ENCODE results near the gene FAM76B. TPM values are rescaled to one million over a fixed set of nuclear protein-coding genes. Genes with fewer than 3 reads are reported as not detected.

The FAM76B gene
- 65.3 and 224 TPM in 2 replicates for total RNA-seq (2011; cell fraction: chromatin; rRNA removed; ENCODE audit: low replicate concordance)
- total RNA-seq (2011; cell fraction: nucleolus; rRNA removed): 35.2 and 52.4 TPM in 2 replicates
- 64.7 and 73.8 TPM in 2 replicates for total RNA-seq (2011; cell fraction: nucleoplasm; rRNA removed)
- 24.6 and 25.6 TPM in 2 replicates for total RNA-seq (2014; rRNA removed)
- 46.8 and 56.4 TPM in 2 replicates for total RNA-seq (2014; rRNA removed; fragmentation: Illumina TruSeq; extraction: Trizol)
- total RNA-seq (2015; rRNA removed; fragmentation: Illumina TruSeq; extraction: Trizol): 42.4 and 48.9 TPM in 2 replicates
- 28.4 and 33.9 TPM in 2 replicates for total RNA-seq (2021)
- 60.0 and 62.6 TPM in 2 replicates for polyA plus RNA-seq (2011; rRNA removed)
- 6.0 and 14.0 TPM in 2 replicates for polyA plus RNA-seq (2011; cell fraction: cytosol; rRNA removed)
- 92.7 and 160 TPM in 2 replicates for polyA plus RNA-seq (2011; cell fraction: nucleus; rRNA removed)
- polyA plus RNA-seq (2012): 19.1 and 27.1 TPM in 2 replicates
- polyA plus RNA-seq (2014; fragmentation: Illumina TruSeq; extraction: Trizol): 35.0 and 36.2 TPM in 2 replicates
- 10 to 100 TPM; 22.5 to 23.7 TPM for polyA plus RNA-seq (2014; fragmentation: Nextera tagmentation; extraction: Ambion mirVana)
- polyA plus RNA-seq (2014; rRNA removed): 32.9 and 51.1 TPM in 2 replicates
- 73.2 and 83.6 TPM in 2 replicates for polyA minus RNA-seq (2011; rRNA and poly(A)+ RNA removed)
- 13.8 and 16.7 TPM in 2 replicates for polyA minus RNA-seq (2011; cell fraction: cytosol; rRNA and poly(A)+ RNA removed)
- polyA minus RNA-seq (2011; cell fraction: nucleus; rRNA and poly(A)+ RNA removed): 59.1 and 144 TPM in 2 replicates
- Bru-seq, nascent RNA: percentile 93 among the genes with signal in this experiment
- BruChase-seq, experiment 1, labeled RNA remaining after a 2-hour chase: percentile 95 among the genes with signal in this experiment
- percentile 96 among the genes with signal in this experiment for BruChase-seq, experiment 2, labeled RNA remaining after a 6-hour chase
- long read RNA-seq, experiment 1, transcript FAM76B-201 (10 exons, 3,952 nt): major isoform, 13 of 49 reads
- long read RNA-seq, experiment 1, partial matches to known transcripts: 6 of 49 reads
- long read RNA-seq, experiment 1, other reads (novel, unspliced or antisense): 25 of 49 reads
- long read RNA-seq, experiment 2, partial matches to known transcripts: 2 of 5 reads
- long read RNA-seq, experiment 2, other reads (novel, unspliced or antisense): 3 of 5 reads
- long read RNA-seq, experiment 3, partial matches to known transcripts: 1 of 5 reads
- long read RNA-seq, experiment 3, other reads (novel, unspliced or antisense): 4 of 5 reads

DNA sequence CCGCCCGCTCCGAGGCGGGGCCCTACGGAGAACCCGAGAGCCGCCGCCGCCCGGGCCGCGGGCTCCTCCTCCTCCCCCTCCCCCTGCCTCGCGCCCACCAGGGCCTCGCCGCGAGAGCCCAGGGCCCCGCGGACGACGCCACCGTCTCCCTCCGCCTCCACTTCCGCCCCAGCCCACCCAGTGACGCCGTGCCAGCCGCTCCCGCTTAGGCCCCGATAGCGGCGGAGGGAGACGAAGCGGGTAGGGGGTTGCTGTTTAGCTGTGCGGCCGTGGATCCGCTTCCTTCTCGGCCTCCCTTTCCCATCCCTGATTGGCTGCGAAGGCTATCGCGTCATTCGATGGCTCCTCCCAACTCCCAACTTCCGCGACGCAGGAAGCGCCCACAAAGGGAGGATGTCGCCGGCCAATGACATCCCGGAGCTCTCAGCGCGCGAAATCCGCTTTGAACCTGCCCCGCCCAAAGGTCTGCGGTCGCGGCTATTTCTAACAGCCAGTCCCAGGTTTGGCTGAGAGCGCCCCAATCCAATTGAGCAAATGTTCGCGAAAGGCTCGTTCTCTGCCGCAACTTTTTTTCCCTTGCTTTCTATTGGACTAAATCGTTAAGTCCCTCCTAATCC lies at the start of gene FAM76B:
FAM76B (minus strand) TSS at position 277 of the 617 bp plus-strand sequence. CDS start 304 bp downstream, outside the sequence.
- Histone ChIP-seq H3K4me3 (peak within 1 kb of the TSS; percentile 88), H3K4me2 (ENCODE audit: insufficient read depth, low read length) (peak within 1 kb of the TSS; percentile 95), H3K27ac (ENCODE audit: extremely low read depth, low read depth, low read length) (peak within 1 kb of the TSS; percentile 99), H3K9me3 (replicated peaks; ENCODE audit: control insufficient read depth, insufficient read depth, low read depth, low read length) (no peaks in the 10 kb centered on the region), H3K79me2 (ENCODE audit: control insufficient read depth, insufficient read depth, low read length) (peaks cover 68% of the 10 kb centered on the region), H3K9me1 (ENCODE audit: control insufficient read depth, insufficient read depth, low read length) (no peaks in the 10 kb centered on the region), H3K27me3 (ENCODE audit: control insufficient read depth in 2 of 2, insufficient read depth in 2 of 2, low read length in 2 of 2) (no peaks in the 10 kb centered on the region), H3K4me1 (replicated peaks in 1 of 2; ENCODE audit: control insufficient read depth in 2 of 2, insufficient read depth in 2 of 2, low read length in 2 of 2) (peaks cover 4 to 14% of the 10 kb centered on the region in 2 experiments; a peak in 4 of 5 replicates), H4K20me1 (replicated peaks; ENCODE audit: control insufficient read depth, insufficient read depth, low read length) (peaks cover 6% of the 10 kb centered on the region; the same call in 1 of the 2 replicates), H3K36me3 (ENCODE audit: control insufficient read depth, insufficient read depth, low read length) (peaks cover 47% of the 10 kb centered on the region), H2AFZ (ENCODE audit: low read depth, low read length) (peak within 1 kb of the TSS; percentile 95), H3K9ac (ENCODE audit: insufficient read depth in 1 of 2, low read depth in 2 of 2, low read length in 2 of 2) (peak within 1 kb of the TSS; percentile 96 to 99)
- CTCF ChIA-PET (ENCODE audit: low intra/inter-chr PET ratio): interaction anchor here (0.6 kb wide), 1 partner anchor 637 kb away, joined by 4 read pairs; no protein-coding TSS in a partner anchor
- FAIRE-seq (peak; percentile 94), DNase-seq (ENCODE audit: extremely low read depth in 1 of 4, low spot score in 3 of 4) (peak; percentile 85 to 98 (median 90)), ATAC-seq (peak; percentile 83)
- intact Hi-C loops (cut with micrococcal nuclease) (loop anchor here (5.0 kb wide), 1 partner anchor 453 kb away; no protein-coding TSS in a partner anchor), in situ Hi-C loops (cut with MboI) (no loop called here)
- 0% methylated on average over 40 of the region's 62 CpGs for WGBS (ENCODE audit: insufficient coverage, low coverage, missing lambda C conversion rate)
- TSS peak; percentile 50 for BruUV-seq (replicated peaks)
- POLR2A ChIA-PET: interaction anchor here (0.5 to 3.8 kb wide), 18 partner anchors 8 to 745 kb away, joined by 3 to 20 read pairs (median 3); no protein-coding TSS in a partner anchor
- no peak for TF ChIP-seq ZNF707 (CRISPR knock-in tag; conservative IDR thresholded peaks at IDR 0.05)
- TF ChIP-seq CCNT2 (IDR thresholded peaks at IDR 0.05; ENCODE audit: borderline replicate concordance, extremely low read depth, insufficient read length, low read depth, low read length): peak; percentile 73
- TF ChIP-seq, protein P1, sequence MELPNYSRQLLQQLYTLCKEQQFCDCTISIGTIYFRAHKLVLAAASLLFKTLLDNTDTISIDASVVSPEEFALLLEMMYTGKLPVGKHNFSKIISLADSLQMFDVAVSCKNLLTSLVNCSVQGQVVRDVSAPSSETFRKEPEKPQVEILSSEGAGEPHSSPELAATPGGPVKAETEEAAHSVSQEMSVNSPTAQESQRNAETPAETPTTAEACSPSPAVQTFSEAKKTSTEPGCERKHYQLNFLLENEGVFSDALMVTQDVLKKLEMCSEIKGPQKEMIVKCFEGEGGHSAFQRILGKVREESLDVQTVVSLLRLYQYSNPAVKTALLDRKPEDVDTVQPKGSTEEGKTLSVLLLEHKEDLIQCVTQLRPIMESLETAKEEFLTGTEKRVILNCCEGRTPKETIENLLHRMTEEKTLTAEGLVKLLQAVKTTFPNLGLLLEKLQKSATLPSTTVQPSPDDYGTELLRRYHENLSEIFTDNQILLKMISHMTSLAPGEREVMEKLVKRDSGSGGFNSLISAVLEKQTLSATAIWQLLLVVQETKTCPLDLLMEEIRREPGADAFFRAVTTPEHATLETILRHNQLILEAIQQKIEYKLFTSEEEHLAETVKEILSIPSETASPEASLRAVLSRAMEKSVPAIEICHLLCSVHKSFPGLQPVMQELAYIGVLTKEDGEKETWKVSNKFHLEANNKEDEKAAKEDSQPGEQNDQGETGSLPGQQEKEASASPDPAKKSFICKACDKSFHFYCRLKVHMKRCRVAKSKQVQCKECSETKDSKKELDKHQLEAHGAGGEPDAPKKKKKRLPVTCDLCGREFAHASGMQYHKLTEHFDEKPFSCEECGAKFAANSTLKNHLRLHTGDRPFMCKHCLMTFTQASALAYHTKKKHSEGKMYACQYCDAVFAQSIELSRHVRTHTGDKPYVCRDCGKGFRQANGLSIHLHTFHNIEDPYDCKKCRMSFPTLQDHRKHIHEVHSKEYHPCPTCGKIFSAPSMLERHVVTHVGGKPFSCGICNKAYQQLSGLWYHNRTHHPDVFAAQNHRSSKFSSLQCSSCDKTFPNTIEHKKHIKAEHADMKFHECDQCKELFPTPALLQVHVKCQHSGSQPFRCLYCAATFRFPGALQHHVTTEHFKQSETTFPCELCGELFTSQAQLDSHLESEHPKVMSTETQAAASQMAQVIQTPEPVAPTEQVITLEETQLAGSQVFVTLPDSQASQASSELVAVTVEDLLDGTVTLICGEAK (IDR thresholded peaks at IDR 0.05): peak; percentile 77
- TF ChIP-seq, protein P1 (CRISPR knock-in tag; IDR thresholded peaks at IDR 0.05): no peak
- no peak; a peak in 1 of 4 replicates for TF ChIP-seq SRF (CRISPR knock-in tag; IDR thresholded peaks at IDR 0.05)
- peak; percentile 70 for TF ChIP-seq POLR2B (IDR thresholded peaks at IDR 0.05; ENCODE audit: low read depth, partially characterized antibody)
- TF ChIP-seq SNIP1 (IDR thresholded peaks at IDR 0.05; ENCODE audit: low read depth): no peak

Data from K562 (cell line).